NCI-H1092 treated with DMSO at 0.1 percent for 48 hours (cell line): Measurements from ENCODE around the gene NLRC5.
A peak's percentile ranks its signal among the peaks of the same experiment; 100 is the strongest.
"Not testable (repeated sequence)": the region's sequence is repeated elsewhere in the genome, so short reads cannot be mapped to it uniquely, and the experiment has no call there.

ENCODE experiments used
- DNase-seq: peaks from one replicate; lab custom pipeline; 2025; lab: John Stamatoyannopoulos, UW

The NLRC5 gene

DNA sequence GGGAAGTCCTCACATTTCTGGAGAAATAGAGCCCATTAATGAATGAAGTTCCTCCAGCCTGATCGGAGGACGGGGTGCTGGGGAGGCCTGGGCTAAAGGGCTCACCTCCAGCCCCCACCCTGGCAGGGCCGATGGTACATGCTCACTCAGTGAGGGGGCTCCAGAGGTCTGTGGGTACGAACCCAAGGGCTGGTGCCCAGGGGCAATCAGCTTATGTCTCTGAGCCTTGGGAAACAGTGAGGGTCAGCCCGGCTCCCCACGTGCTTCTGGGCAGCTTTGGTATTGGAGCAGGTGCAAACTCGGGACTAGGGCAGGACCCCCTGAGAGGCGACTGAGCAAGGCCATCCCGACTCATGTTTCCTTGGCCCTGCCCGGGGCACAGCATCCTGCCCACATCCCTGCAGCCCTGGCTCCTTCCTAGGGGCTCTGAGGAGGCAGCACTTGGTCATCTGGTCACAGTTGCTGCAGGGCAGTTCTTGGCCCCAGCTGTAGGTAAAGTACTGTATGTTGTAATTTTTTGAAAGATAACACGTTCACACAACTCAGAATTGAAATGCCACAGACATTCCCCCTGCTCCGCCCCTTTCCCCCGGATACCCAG lies 28.6 kb upstream of the NLRC5 start:
- DNase-seq: no peak

GRCh38 chr16:56961386-56961785 lies 28.0 kb upstream of the NLRC5 start:
- no peak for DNase-seq

- no peak for DNase-seq
Observed at GRCh38 chr16:56961851-56962281, 27.5 kb upstream of the NLRC5 start, which contains the start of gene CETP. CETP (plus strand) TSS chr16:56961950; CDS start chr16:56961980, 30 bp downstream.

DNA sequence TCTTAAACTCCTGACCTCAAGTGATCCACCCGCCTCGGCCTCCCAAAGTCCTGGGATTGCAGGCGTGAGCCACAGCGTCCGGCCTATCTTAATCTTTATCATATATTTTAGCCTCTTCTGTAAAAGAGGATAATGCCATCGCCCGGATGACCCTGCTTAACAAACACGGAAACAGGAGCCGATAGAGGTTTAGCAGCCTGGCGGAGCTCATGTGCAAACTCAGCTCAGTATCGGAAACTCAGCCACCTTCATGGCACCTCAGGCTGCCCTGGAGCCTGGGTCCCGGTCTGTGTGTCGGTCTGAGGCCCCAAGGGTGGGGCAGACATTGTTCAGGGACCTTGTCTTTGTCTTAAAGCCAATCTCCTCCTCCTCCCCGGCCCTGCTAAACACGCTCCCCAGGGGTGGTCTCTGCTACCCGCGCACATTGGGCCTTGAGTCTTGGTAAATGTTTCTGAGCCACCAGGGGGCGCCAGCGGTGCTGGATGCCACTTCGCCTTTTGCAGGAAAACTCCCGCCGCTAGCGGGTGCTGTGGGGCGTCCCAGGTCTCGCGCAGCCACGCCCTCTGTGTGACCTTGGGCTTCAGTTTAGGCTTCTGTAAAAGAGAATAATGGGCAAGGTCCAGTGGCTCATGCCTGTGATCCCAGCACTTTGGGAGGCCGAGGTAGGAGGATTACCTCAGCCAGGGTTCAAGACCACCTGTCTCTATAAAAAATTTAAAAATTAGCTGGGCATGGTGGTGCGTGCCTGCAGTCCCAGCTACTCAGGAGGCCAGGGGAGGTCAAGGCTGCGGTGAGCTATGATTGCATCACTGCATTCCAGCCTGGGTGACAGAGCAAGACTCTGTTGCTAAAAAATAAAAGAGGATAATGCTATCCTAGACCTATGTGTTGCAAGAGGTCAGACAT lies 24.9 kb upstream of the NLRC5 start:
- peak; percentile 37 for DNase-seq

DNA sequence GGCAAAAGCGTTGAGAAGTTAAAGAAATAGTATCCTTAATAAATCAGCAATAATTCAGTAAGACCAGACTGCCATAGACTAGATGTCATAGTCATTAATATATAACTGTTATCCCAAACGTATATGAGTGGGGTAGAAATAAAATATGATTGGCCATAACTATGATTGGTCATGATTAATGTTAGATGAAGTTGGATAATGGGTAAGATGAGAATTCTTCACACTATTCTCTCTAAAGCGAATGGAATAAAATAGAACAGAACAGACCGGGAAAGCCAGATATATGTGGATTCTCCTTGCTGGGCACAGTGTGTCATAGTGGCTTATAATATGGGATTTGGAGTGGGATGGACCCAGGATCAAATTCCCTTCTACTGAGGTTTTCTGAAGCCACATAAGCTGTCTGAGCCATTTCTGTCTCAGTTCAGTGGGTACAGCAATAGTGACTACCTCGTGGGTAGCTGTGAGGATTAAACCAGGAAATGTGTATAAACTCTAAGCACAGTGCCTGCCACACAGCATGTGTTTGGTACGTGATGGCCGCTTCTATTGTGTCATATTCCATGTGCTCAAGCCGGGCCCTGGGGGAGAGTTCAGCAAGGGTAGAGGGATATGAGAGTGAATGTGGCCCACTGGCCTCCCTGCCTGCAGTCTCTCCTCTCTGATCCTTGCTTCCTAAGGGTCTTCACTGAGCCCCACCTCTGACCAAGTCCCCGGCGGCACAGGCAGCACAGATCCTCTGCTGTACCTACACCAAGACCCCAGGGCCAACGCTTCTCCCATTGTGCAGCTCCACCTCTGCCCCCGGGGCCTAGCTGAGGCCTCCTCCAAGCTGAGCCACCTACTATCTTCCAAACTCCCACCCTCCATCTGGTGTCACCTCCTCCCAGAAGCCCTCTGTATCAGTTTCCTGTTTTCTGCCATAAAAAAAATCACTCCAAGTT lies 23.9 kb upstream of the NLRC5 start:
- DNase-seq: no peak

DNA sequence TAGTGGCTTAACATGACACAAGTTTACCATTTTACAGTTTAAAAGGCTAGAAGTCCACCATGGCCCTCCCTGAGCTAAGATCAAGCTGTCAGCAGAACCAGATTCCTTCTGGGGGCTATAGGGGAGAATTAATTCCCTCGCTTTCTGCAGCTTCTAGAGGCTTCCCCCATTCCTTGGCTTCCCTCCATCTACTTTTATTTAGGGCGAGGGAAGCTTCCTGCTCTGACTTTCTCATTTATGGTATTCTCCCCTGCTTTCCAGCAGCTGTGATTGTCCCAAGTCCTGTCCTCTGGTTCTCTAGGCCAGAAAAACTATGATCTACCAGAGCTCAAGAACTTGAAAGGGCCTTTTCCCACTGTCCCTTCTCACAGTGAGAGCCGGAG lies 23.3 kb upstream of the NLRC5 start:
- DNase-seq: no peak

GRCh38 chr16:56967733-56968132 lies 21.6 kb upstream of the NLRC5 start:
- DNase-seq: no peak

DNA sequence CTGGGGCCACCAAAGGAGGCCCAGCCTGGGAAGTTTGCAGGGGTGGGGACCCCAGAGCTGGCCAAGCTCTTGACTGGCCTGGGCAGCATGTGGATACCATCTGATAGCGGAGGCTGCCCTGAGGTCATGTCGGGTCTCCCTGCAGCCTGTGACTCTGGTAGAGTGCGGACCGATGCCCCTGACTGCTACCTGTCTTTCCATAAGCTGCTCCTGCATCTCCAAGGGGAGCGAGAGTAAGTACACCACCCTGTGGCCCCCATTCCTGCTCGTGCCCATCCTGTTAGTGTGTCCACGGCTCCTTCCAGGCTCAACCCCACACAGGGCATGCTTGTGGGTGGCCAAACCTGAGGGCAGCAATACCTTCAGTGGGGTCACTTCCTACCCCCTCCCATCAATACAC lies 19.6 kb upstream of the NLRC5 start:
- no peak for DNase-seq

DNA sequence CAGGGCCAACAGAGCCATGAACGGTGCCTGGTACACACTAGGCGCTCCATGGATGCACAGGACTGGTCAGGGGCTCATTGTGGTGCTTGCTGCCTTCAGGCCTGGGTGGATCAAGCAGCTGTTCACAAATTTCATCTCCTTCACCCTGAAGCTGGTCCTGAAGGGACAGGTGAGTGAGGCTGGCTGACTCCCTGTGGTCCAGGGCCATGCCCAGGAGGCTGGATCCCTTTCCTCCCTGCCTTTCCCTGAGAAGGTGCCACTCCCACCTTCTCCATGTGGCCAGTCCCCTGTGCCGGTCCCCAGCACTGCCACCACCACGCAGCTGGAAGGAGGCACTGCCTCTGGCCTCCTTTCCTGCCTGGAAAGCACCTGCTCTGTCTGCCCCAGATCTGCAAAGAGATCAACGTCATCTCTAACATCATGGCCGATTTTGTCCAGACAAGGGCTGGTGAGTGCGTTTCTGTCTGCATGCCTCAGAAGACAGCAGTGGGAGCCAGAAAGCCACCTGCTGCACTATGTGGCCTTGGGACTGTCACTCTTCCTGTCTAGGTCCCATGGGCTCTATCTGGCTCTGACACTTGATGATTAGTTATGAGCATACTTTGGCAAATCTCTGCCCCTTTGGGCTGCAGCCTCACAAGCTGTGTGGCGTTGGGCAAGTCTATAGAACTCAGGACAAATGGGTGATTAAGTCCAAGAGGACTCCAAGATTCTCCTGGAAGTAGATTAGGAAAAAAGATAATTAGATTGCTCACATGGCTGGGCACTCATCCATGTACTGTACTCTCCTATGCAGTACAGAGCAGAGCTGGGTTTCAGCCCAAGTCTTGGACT lies 18.2 kb upstream of the NLRC5 start:
- no peak for DNase-seq

- DNase-seq: no peak
Observed at GRCh38 chr16:56971768-56972043, 17.7 kb upstream of the NLRC5 start.

DNA sequence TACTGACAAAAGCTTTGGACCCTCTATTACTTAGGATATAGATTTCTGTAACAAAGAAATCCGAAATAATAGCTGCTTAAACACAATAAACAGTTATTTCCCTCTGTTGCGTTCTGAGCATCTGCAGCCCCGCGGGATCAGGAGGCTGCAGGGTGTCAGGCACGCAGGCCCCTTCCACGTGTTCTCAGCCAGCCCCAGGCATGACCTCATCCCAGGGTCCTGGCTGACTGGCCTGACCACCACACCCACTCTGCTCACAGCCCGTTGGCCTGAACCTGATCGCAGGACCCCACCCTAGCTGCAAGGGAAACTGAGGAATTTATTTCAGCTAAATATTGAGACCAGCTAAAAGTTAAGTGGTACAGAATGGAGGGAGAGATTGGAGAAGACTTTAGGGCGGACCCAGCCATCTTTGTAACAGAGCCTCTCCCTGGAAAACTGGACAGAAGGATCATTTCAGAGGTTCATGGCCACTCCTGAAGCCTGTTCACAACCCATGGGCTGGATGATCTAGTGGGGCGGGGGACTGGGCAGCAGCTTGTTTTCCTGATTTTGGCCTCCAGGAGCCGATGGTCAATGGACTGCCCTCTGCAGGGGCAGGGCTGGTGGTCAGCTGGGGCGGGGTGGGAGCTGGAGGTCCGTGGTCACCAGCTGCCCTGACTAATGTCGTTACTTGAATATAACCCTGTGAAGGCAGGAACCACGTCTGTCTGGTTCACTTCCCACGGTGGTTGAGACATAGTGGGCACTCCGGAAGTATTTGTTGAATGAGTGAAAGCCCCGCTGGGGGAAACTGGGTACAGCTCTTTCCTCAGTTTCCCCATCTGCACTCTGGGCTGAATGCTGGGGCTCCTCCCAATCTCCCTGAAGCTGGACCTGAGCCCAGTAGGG lies 16.7 kb upstream of the NLRC5 start:
- no peak for DNase-seq

GRCh38 chr16:56973294-56973689 lies 16.1 kb upstream of the NLRC5 start:
- no peak for DNase-seq

DNA sequence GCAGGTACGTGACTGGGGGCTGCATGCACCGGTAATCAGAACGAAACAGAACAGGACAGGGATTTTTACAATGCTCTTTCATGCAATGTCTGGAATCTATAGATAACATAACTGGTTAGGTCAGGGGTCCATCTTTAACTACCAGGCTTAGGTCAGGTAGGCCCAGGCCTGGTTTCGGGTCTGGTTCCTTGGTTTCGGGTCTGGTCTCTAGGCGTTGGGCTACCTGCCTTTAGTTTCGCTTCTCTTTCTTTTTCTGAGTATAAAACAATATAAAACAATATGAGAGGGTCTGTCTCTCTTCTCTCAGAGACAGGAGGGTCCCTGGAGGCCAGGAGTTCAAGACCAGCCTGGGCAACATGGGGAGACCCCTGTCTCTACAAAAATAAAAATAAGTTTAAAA lies 15.5 kb upstream of the NLRC5 start:
- not testable (repeated sequence) for DNase-seq

- no peak for DNase-seq
Observed at GRCh38 chr16:56974549-56975300, 14.6 kb upstream of the NLRC5 start.

GRCh38 chr16:56975714-56976113 lies 13.6 kb upstream of the NLRC5 start:
- DNase-seq: no peak

- DNase-seq: no peak
Observed at GRCh38 chr16:56977216-56977615, 12.1 kb upstream of the NLRC5 start.

DNA sequence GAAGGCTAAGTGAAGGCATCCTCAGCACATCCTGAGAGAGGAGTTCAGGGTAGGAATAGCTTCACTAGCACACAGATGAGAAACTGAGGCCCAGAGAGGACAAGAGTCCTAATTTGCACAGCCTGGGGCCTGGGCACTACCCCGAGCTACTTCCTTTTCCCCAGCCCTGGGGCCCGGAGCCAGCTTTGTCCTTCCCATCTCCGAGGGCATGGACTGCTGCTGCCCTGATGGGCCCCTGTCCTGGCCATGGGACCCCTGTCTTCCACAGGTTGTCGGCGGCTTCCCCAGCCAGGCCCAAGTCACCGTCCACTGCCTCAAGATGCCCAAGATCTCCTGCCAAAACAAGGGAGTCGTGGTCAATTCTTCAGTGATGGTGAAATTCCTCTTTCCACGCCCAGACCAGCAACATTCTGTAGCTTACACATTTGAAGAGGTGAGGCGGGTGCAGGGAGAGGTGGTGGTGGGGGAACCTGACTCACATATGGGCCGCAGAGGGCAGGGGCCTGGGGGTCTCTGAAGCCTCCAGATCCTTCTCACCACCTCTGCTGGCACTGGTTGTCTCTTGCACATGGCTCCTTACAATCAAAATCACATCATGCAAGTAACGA lies 11.4 kb upstream of the NLRC5 start:
- DNase-seq: no peak

GRCh38 chr16:56980201-56980535 lies 9.2 kb upstream of the NLRC5 start:
- DNase-seq: no peak
